ENCODE measurements around the gene RAN.
"Not testable (repeated sequence)": the region's sequence is repeated elsewhere in the genome, so short reads cannot be mapped to it uniquely, and the experiment has no call there.

The RAN gene

GRCh38 chr12:130849561-130850417, 22.1 kb upstream of the RAN start:
- DNase-seq, result no peak

GRCh38 chr12:130850418-130851021, 21.3 kb upstream of the RAN start:
- DNase-seq, result no peak

GRCh38 chr12:130856088-130856487, 15.8 kb upstream of the RAN start:
- no peak for DNase-seq

- DNase-seq, result no peak
Measured at GRCh38 chr12:130858084-130858483, 13.8 kb upstream of the RAN start.

GRCh38 chr12:130859161-130859560, 12.7 kb upstream of the RAN start:
- no peak for DNase-seq

- no peak for DNase-seq
Measured at GRCh38 chr12:130860311-130860710, 11.6 kb upstream of the RAN start.

GRCh38 chr12:130862161-130862560, 9.7 kb upstream of the RAN start:
- DNase-seq, result no peak

- not testable (repeated sequence) for DNase-seq
Measured at GRCh38 chr12:130862771-130863170, 9.1 kb upstream of the RAN start.

GRCh38 chr12:130863298-130863697, 8.6 kb upstream of the RAN start:
- no peak for DNase-seq

- no peak for DNase-seq
Measured at GRCh38 chr12:130868412-130868811, 3.5 kb upstream of the RAN start.

- peak; percentile 58 to 59 for DNase-seq
Measured at GRCh38 chr12:130870442-130871285, 1.2 kb upstream of the RAN start.

GRCh38 chr12:130872179-130873096, 572 bp downstream of the RAN start:
- peak; percentile 32 to 35 for DNase-seq

GRCh38 chr12:130873106-130873795, 1.4 kb downstream of the RAN start:
- no peak for DNase-seq

GRCh38 chr12:130873825-130874224, 2.0 kb downstream of the RAN start:
- DNase-seq, result no peak

GRCh38 chr12:130874696-130875095, 2.8 kb downstream of the RAN start:
- no peak for DNase-seq

- no peak for DNase-seq
Measured at GRCh38 chr12:130875193-130875592, 3.3 kb downstream of the RAN start.

GRCh38 chr12:130875708-130876107, 3.8 kb downstream of the RAN start:
- DNase-seq, result not testable (repeated sequence)

GRCh38 chr12:130876297-130876696, 4.4 kb downstream of the RAN start:
- no peak for DNase-seq

GRCh38 chr12:130876758-130877157, 4.9 kb downstream of the RAN start:
- no peak for DNase-seq

- DNase-seq, result no peak
Measured at GRCh38 chr12:130877333-130877732, 5.5 kb downstream of the RAN start.

Data from activated CD4-positive, alpha-beta T cell treated with anti-CD3 and anti-CD28 coated beads, Interleukin-2, amount 50 U/mL, for 4 hours (primary cell).